Fibroblast of lung (primary cell): ENCODE data around the gene MRNIP.

ENCODE experiments used
- CTCF ChIP-seq, 2 donors: IDR thresholded peaks in 1 of 2; conservative IDR thresholded peaks in 1 of 2; 1 replicate in 1 of 2; 2 replicates in 1 of 2; pipeline ENCODE4 v1.5.1; 2011 to 2012; ENCODE audit warnings: low read length in 2 of 2, control low read depth in 1 of 2, inconsistent platforms in 1 of 2, low read depth in 1 of 2, mild to moderate bottlenecking in 1 of 2
- EZH2 ChIP-seq: IDR thresholded peaks from 2 replicates; pipeline ENCODE4 v1.5.1; 2012; ENCODE audit warnings: low read length, control low read depth, mild to moderate bottlenecking; ENCODE audit errors: missing control alignments

GRCh38 chr5:179879003-179879689, 20.5 kb upstream of the MRNIP start:
- TF ChIP-seq CTCF (conservative IDR thresholded peaks at IDR 0.05 in 1 of 2, IDR thresholded peaks at IDR 0.05 in 1 of 2; ENCODE audit: low read depth in 1 of 2, low read length in 2 of 2) (no peak), EZH2 (no peak)
